Immature natural killer cell (primary cell): ENCODE measurements around the gene TCERG1. TPM values are rescaled to one million over a fixed set of nuclear protein-coding genes. Genes with fewer than 3 reads are reported as not detected.

Experiments
- DNase-seq, 3 donors: peaks; one replicate each; pipeline ENCODE4 v3.0.0; 2022; ENCODE audit warnings: mixed read lengths in 1 of 3
- H3K27ac Mint-ChIP-seq, 6 donors: one replicate each; pipeline ENCODE4 v1.8.0; 2020; ENCODE audit warnings: mixed read lengths in 6 of 6, mild to moderate bottlenecking in 5 of 6, inconsistent platforms in 4 of 6, moderate library complexity in 3 of 6
- H3K27me3 Mint-ChIP-seq, 3 donors: one replicate each; pipeline ENCODE4 v1.8.0; 2020 to 2021; ENCODE audit warnings: low read depth in 3 of 3, mild to moderate bottlenecking in 3 of 3, mixed read lengths in 3 of 3, moderate library complexity in 3 of 3, inconsistent platforms in 1 of 3
- H3K36me3 Mint-ChIP-seq, 3 donors: one replicate each; pipeline ENCODE4 v1.8.0; 2020; ENCODE audit warnings: mixed read lengths in 3 of 3, inconsistent platforms in 2 of 3, mild to moderate bottlenecking in 2 of 3
- H3K4me1 Mint-ChIP-seq, 2 donors: one replicate each; pipeline ENCODE4 v1.8.0; 2020; ENCODE audit warnings: inconsistent platforms in 2 of 2, mild to moderate bottlenecking in 2 of 2, mixed read lengths in 2 of 2, moderate library complexity in 1 of 2
- H3K4me3 Mint-ChIP-seq, 5 donors: one replicate each; pipeline ENCODE4 v1.8.0; 2020; ENCODE audit warnings: mild to moderate bottlenecking in 5 of 5, mixed read lengths in 5 of 5, inconsistent platforms in 3 of 5, moderate library complexity in 3 of 5
- H3K9me3 Mint-ChIP-seq, 6 donors: one replicate each; pipeline ENCODE4 v1.8.0; 2020; ENCODE audit warnings: mild to moderate bottlenecking in 6 of 6, mixed read lengths in 6 of 6, inconsistent platforms in 4 of 6, moderate library complexity in 3 of 6
- polyA plus RNA-seq, 3 donors: library from polyadenylated mRNA; unstranded; fragments of 300-500 nt; fragmentation: Illumina TruSeq; gene quantifications; one replicate each; pipeline ENCODE4 v1.2.3, GENCODE V29; 2021

The TCERG1 gene
- polyA plus RNA-seq, 3 donors from 2014 or later, result 14.9 to 45.0 (median 21.2) TPM

- DNase-seq, result no peak
- H3K4me3 Mint-ChIP-seq, result no peak within 1 kb of the TSS
- H3K27me3 Mint-ChIP-seq, result peaks cover 0 to 2% (median 2%) of the 10 kb centered on the region in 3 donors
- peaks cover 7% of the 10 kb centered on the region in 2 donors for H3K4me1 Mint-ChIP-seq
- peaks cover 2 to 5% (median 3%) of the 10 kb centered on the region in 3 donors for H3K36me3 Mint-ChIP-seq
- H3K27ac Mint-ChIP-seq, result peak within 1 kb of the TSS in 1 of 6 donors; percentile 41
- no peaks in the 10 kb centered on the region for H3K9me3 Mint-ChIP-seq
Observed at GRCh38 chr5:146516151-146516475, 69.0 kb downstream of the TCERG1 start, which contains the start of gene GPR151. Gene GPR151 (minus strand): TSS chr5:146516190. CDS start chr5:146516113, 77 bp downstream.

GRCh38 chr5:146519554-146519953 is 72.4 kb downstream of the TCERG1 start:
- Mint-ChIP-seq H3K27ac (peak overlapping the region in 1 of 6 donors; percentile 30), H3K4me1 (peaks cover 7% of the 10 kb centered on the region in 2 donors), H3K4me3 (no peak overlapping the region), H3K27me3 (peaks cover 0 to 2% (median 0%) of the 10 kb centered on the region in 3 donors), H3K9me3 (no peaks in the 10 kb centered on the region), H3K36me3 (no peaks in the 10 kb centered on the region)
- peak in 1 of 3 donors; percentile 8 for DNase-seq

- Mint-ChIP-seq H3K36me3 (no peaks in the 10 kb centered on the region), H3K27me3 (peaks cover 0 to 2% (median 0%) of the 10 kb centered on the region in 3 donors), H3K27ac (no peak overlapping the region), H3K9me3 (no peaks in the 10 kb centered on the region), H3K4me1 (peaks cover 7% of the 10 kb centered on the region in 2 donors), H3K4me3 (no peak overlapping the region)
- no peak for DNase-seq
Observed at GRCh38 chr5:146520731-146521130, 73.6 kb downstream of the TCERG1 start.

GRCh38 chr5:146521403-146522106 is 74.4 kb downstream of the TCERG1 start:
- Mint-ChIP-seq H3K27ac (no peak overlapping the region), H3K4me3 (no peak overlapping the region), H3K4me1 (peaks cover 7% of the 10 kb centered on the region in 2 donors), H3K36me3 (no peaks in the 10 kb centered on the region), H3K9me3 (no peaks in the 10 kb centered on the region), H3K27me3 (peaks cover 0 to 2% (median 0%) of the 10 kb centered on the region in 3 donors)
- DNase-seq, result no peak

GRCh38 chr5:146523698-146524097 is 76.6 kb downstream of the TCERG1 start:
- Mint-ChIP-seq H3K27me3 (peaks cover 0 to 2% (median 0%) of the 10 kb centered on the region in 3 donors), H3K36me3 (no peaks in the 10 kb centered on the region), H3K27ac (no peak overlapping the region), H3K4me1 (peaks cover 7% of the 10 kb centered on the region in 2 donors), H3K4me3 (no peak overlapping the region), H3K9me3 (no peaks in the 10 kb centered on the region)
- no peak for DNase-seq

- no peak overlapping the region for H3K27ac Mint-ChIP-seq
- H3K4me3 Mint-ChIP-seq, result no peak overlapping the region
- no peak for DNase-seq
- H3K36me3 Mint-ChIP-seq, result no peaks in the 10 kb centered on the region
- no peaks in the 10 kb centered on the region for H3K9me3 Mint-ChIP-seq
- no peaks in the 10 kb centered on the region for H3K4me1 Mint-ChIP-seq
- H3K27me3 Mint-ChIP-seq, result peaks cover 0 to 2% (median 0%) of the 10 kb centered on the region in 3 donors
Observed at GRCh38 chr5:146527785-146528184, 80.7 kb downstream of the TCERG1 start.

- Mint-ChIP-seq H3K27me3 (peaks cover 0 to 2% (median 0%) of the 10 kb centered on the region in 3 donors), H3K9me3 (no peaks in the 10 kb centered on the region), H3K36me3 (no peaks in the 10 kb centered on the region), H3K4me1 (peaks cover under 1 to 2% of the 10 kb centered on the region in 2 donors), H3K27ac (no peak overlapping the region), H3K4me3 (no peak overlapping the region)
- no peak for DNase-seq
Observed at GRCh38 chr5:146528236-146528635, 81.1 kb downstream of the TCERG1 start.

- no peak overlapping the region for H3K4me3 Mint-ChIP-seq
- H3K9me3 Mint-ChIP-seq, result no peaks in the 10 kb centered on the region
- H3K4me1 Mint-ChIP-seq, result peaks cover 3 to 6% of the 10 kb centered on the region in 2 donors
- H3K36me3 Mint-ChIP-seq, result no peaks in the 10 kb centered on the region
- H3K27me3 Mint-ChIP-seq, result peaks cover 0 to 2% (median 0%) of the 10 kb centered on the region in 3 donors
- DNase-seq, result no peak
- no peak overlapping the region for H3K27ac Mint-ChIP-seq
Observed at GRCh38 chr5:146529984-146530383, 82.9 kb downstream of the TCERG1 start.

GRCh38 chr5:146533260-146533857 is 86.2 kb downstream of the TCERG1 start:
- peaks cover 0 to 2% (median 0%) of the 10 kb centered on the region in 3 donors for H3K27me3 Mint-ChIP-seq
- H3K9me3 Mint-ChIP-seq, result no peaks in the 10 kb centered on the region
- H3K4me3 Mint-ChIP-seq, result no peak overlapping the region
- H3K36me3 Mint-ChIP-seq, result no peaks in the 10 kb centered on the region
- no peak overlapping the region for H3K27ac Mint-ChIP-seq
- peak; percentile 50 to 65 (median 57) for DNase-seq
- H3K4me1 Mint-ChIP-seq, result peaks cover 3 to 6% of the 10 kb centered on the region in 2 donors

- H3K4me3 Mint-ChIP-seq, result no peak overlapping the region
- H3K27me3 Mint-ChIP-seq, result peaks cover 0 to 2% (median 0%) of the 10 kb centered on the region in 3 donors
- H3K36me3 Mint-ChIP-seq, result no peaks in the 10 kb centered on the region
- no peaks in the 10 kb centered on the region for H3K9me3 Mint-ChIP-seq
- H3K4me1 Mint-ChIP-seq, result peaks cover 3 to 6% of the 10 kb centered on the region in 2 donors
- no peak for DNase-seq
- H3K27ac Mint-ChIP-seq, result no peak overlapping the region
Observed at GRCh38 chr5:146533882-146534281, 86.7 kb downstream of the TCERG1 start.

- no peak for DNase-seq
- H3K9me3 Mint-ChIP-seq, result no peaks in the 10 kb centered on the region
- H3K4me3 Mint-ChIP-seq, result no peak overlapping the region
- peaks cover 2% of the 10 kb centered on the region in 2 donors for H3K4me1 Mint-ChIP-seq
- H3K27ac Mint-ChIP-seq, result no peak overlapping the region
- peaks cover 0 to 2% (median 2%) of the 10 kb centered on the region in 3 donors for H3K27me3 Mint-ChIP-seq
- H3K36me3 Mint-ChIP-seq, result no peaks in the 10 kb centered on the region
Observed at GRCh38 chr5:146538432-146538831, 91.3 kb downstream of the TCERG1 start.

GRCh38 chr5:146539973-146540372 is 92.8 kb downstream of the TCERG1 start:
- Mint-ChIP-seq H3K4me1 (peaks cover 2 to 5% of the 10 kb centered on the region in 2 donors), H3K4me3 (no peak overlapping the region), H3K27ac (no peak overlapping the region), H3K36me3 (no peaks in the 10 kb centered on the region), H3K27me3 (peaks cover 2 to 3% (median 2%) of the 10 kb centered on the region in 3 donors), H3K9me3 (no peaks in the 10 kb centered on the region)
- no peak for DNase-seq

- Mint-ChIP-seq H3K4me1 (peaks cover 2 to 5% of the 10 kb centered on the region in 2 donors), H3K9me3 (no peaks in the 10 kb centered on the region), H3K4me3 (no peak overlapping the region), H3K36me3 (no peaks in the 10 kb centered on the region), H3K27ac (no peak overlapping the region), H3K27me3 (peaks cover 2 to 3% (median 3%) of the 10 kb centered on the region in 3 donors)
- DNase-seq, result no peak
Observed at GRCh38 chr5:146540414-146540813, 93.3 kb downstream of the TCERG1 start.
